Keratinocyte (primary cell): ENCODE results near the gene PAPSS2. TPM values are rescaled to one million over a fixed set of nuclear protein-coding genes. Genes with fewer than 3 reads are reported as not detected.

Experiments
- DNase-seq: peaks from one replicate; pipeline ENCODE4 v3.0.0-alpha.2; 2011; ENCODE audit warnings: low read depth, missing footprints, low spot score
- FAIRE-seq: peaks from 2 replicates; lab custom pipeline; 2011; peaks lifted over from hg19 to GRCh38; lab: Jason Lieb, UNC
- H2AFZ ChIP-seq: 2 replicates; pipeline ENCODE4 v1.6.0; 2012; ENCODE audit warnings: low read length, control low read depth, inconsistent platforms; ENCODE audit not compliant: control insufficient read depth
- H3K27ac ChIP-seq: 2 replicates; pipeline ENCODE4 v1.5.1; 2011; ENCODE audit warnings: low read length; ENCODE audit not compliant: control insufficient read depth, insufficient read depth
- H3K27me3 ChIP-seq: 3 replicates; pipeline ENCODE4 v1.6.0; 2011; ENCODE audit warnings: low read length; ENCODE audit not compliant: control insufficient read depth, insufficient read depth; ENCODE audit errors: extremely low read depth
- H3K36me3 ChIP-seq, 2 experiments: 2 replicates in 1 of 2; 3 replicates in 1 of 2; pipeline ENCODE4 v1.5.1; 2011; ENCODE audit warnings: low read length in 2 of 2, mild to moderate bottlenecking in 1 of 2; ENCODE audit not compliant: control insufficient read depth in 2 of 2, insufficient read depth in 2 of 2; ENCODE audit errors: extremely low read depth in 1 of 2
- H3K4me1 ChIP-seq: 3 replicates; pipeline ENCODE4 v1.5.1; 2011; ENCODE audit warnings: low read length; ENCODE audit not compliant: control insufficient read depth, insufficient read depth; ENCODE audit errors: extremely low read depth
- H3K4me2 ChIP-seq: 3 replicates; pipeline ENCODE4 v1.6.0; 2011; ENCODE audit warnings: low read depth, low read length; ENCODE audit not compliant: control insufficient read depth, insufficient read depth; ENCODE audit errors: extremely low read depth
- H3K4me3 ChIP-seq, 3 experiments: fragments of 200-600 bp in 1 of 3; sonication (generic) in 1 of 3; 2 replicates in 2 of 3; 3 replicates in 1 of 3; pipeline ENCODE4 v1.5.1; 2011 to 2016; ENCODE audit warnings: low read length in 3 of 3, mild to moderate bottlenecking in 3 of 3, control low read depth in 2 of 3, inconsistent platforms in 1 of 3, low read depth in 1 of 3, mixed read lengths in 1 of 3, mixed run types in 1 of 3, moderate library complexity in 1 of 3; ENCODE audit not compliant: control insufficient read depth in 2 of 3, insufficient read depth in 2 of 3; ENCODE audit errors: extremely low read depth in 1 of 3
- H3K79me2 ChIP-seq: 2 replicates; pipeline ENCODE4 v1.6.0; 2012; ENCODE audit warnings: low read length; ENCODE audit not compliant: control insufficient read depth, insufficient read depth
- H3K9ac ChIP-seq: 3 replicates; pipeline ENCODE4 v1.6.0; 2011; ENCODE audit warnings: low read length; ENCODE audit not compliant: control insufficient read depth, insufficient read depth; ENCODE audit errors: extremely low read depth
- H3K9me1 ChIP-seq: 3 replicates; pipeline ENCODE4 v1.6.0; 2011; ENCODE audit warnings: low read length; ENCODE audit not compliant: control insufficient read depth, insufficient read depth; ENCODE audit errors: extremely low read depth
- H3K9me3 ChIP-seq: 2 replicates; pipeline ENCODE4 v1.5.1; 2012; ENCODE audit warnings: low read depth, low read length; ENCODE audit not compliant: control insufficient read depth
- H4K20me1 ChIP-seq: 3 replicates; pipeline ENCODE4 v1.6.0; 2011; ENCODE audit warnings: low read length; ENCODE audit not compliant: control insufficient read depth, insufficient read depth; ENCODE audit errors: extremely low read depth
- CTCF ChIP-seq, 3 experiments: IDR thresholded peaks in 1 of 3; conservative IDR thresholded peaks in 1 of 3; optimal IDR thresholded peaks in 1 of 3; 2 replicates in 2 of 3; 3 replicates in 1 of 3; pipeline versions ENCODE3 to v1.5.1; 2011; ENCODE audit warnings: low read length in 3 of 3, mild to moderate bottlenecking in 3 of 3, moderate library complexity in 2 of 3, control low read depth in 1 of 3, inconsistent platforms in 1 of 3; ENCODE audit not compliant: insufficient read depth in 2 of 3; ENCODE audit errors: extremely low read depth in 1 of 3
- EZH2 ChIP-seq: IDR thresholded peaks from one replicate; pipeline ENCODE4 v1.6.1; 2012; ENCODE audit warnings: inconsistent platforms, mild to moderate bottlenecking, low read length, moderate library complexity
- dilution Hi-C: fragments of 300-500 bp; cut with MboI; formaldehyde crosslinking; loops from one replicate; pipeline ENCODE4 v1.7.0; 2020; ENCODE audit warnings: low sequenced_read_pairs; ENCODE audit not compliant: extremely low pct_ligation_motif_present
- polyA plus RNA-seq, 5 experiments: library from polyadenylated mRNA; depleted of rRNA in 3 of 5; stranded (reverse) in 3 of 5; stranded (forward) in 1 of 5; unstranded in 1 of 5; fragments of >200 nt; gene quantifications; 1 replicate in 1 of 5; 2 replicates in 3 of 5; 3 replicates in 1 of 5; pipeline versions ENCODE4 v1.2.1 to v1.2.3, GENCODE V29; 2011 to 2012; ENCODE audit warnings: missing spikeins in 2 of 5, low read depth in 1 of 5, low replicate concordance in 1 of 5

PAPSS2 gene
- polyA plus RNA-seq, 1 donor (not counting 4 experiments of a cell fraction or from before 2014, with no cell fraction given), result 1.1 TPM

DNA sequence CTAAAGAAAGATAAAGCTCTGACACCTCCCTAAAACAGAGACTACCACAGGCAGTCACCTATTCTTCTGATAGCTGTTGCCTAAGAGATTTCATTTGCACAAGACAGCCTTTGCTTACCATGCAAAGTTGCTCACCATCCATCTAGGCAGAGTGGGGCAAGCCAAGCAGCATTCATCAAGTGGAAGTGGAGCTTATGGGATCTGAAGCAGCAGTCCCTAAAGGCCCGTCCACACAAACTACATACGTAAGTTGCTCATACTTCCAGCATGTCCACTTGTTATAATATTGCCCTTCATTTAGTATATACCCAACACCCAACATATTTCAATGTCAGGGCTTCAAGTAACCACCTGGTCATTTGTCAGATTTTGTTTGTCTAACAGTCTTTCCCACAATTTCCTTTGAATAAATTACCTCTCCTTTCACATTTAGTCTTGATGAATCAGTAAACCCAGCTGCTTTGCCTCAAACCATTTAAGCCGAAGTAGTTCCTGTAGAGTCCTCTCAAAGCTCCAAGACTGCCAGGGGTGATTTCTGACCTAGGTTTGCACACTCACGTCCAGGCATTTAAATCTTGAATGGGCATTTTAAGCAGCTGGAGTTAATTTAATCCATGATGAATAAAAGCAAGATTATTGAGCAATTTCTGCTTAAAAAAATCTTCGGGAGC, 90.5 kb downstream of the PAPSS2 start:
- TF ChIP-seq CTCF (optimal IDR thresholded peaks at IDR 0.05 in 1 of 3, IDR thresholded peaks at IDR 0.05 in 1 of 3, conservative IDR thresholded peaks at IDR 0.05 in 1 of 3; ENCODE audit: extremely low read depth in 1 of 3, insufficient read depth in 2 of 3, low read length in 3 of 3), result no peak
- TF ChIP-seq EZH2, result no peak
- no peak overlapping the region for H2AFZ ChIP-seq
- no peak overlapping the region for H3K4me3 ChIP-seq
- FAIRE-seq, result peak; percentile 41
- no peak overlapping the region for H3K27ac ChIP-seq
- H3K9me3 ChIP-seq, result no peaks in the 10 kb centered on the region
- H3K27me3 ChIP-seq, result no peaks in the 10 kb centered on the region
- no peaks in the 10 kb centered on the region for H3K9me1 ChIP-seq
- no peak overlapping the region for H3K9ac ChIP-seq
- H3K4me2 ChIP-seq, result no peak overlapping the region
- dilution Hi-C loops, result no loop called here
- no peaks in the 10 kb centered on the region for H3K79me2 ChIP-seq
- peaks cover 0 to 9% of the 10 kb centered on the region in 2 experiments for H3K36me3 ChIP-seq
- DNase-seq, result no peak
- H4K20me1 ChIP-seq, result no peaks in the 10 kb centered on the region
- peaks cover 10% of the 10 kb centered on the region for H3K4me1 ChIP-seq

DNA sequence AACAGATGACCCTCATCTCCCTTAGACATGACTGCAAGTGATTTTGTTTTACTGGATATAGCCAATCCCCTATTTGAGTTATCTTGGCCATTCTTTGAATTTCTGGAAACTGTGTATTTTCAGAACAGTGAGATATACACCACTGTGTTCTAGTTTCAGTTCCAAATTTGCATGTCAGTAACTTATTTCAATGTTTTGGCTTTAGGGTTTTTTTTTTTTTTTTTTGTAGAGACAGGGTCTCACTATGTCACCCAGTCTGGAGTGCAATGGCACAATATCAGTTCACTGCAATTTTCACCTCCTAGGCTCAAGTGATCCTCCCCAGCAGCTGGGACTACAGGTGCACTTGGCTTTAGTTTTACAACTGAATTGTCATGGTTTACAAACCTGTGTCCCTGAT, 91.1 kb downstream of the PAPSS2 start:
- no peak for FAIRE-seq

More for the DNA sequence above, 91.1 kb downstream of the PAPSS2 start:
- Histone ChIP-seq H3K79me2 (no peaks in the 10 kb centered on the region), H3K9me3 (no peaks in the 10 kb centered on the region), H2AFZ (no peak overlapping the region), H3K4me3 (no peak overlapping the region), H3K27ac (no peak overlapping the region), H3K9ac (no peak overlapping the region), H3K36me3 (peaks cover 0 to 10% of the 10 kb centered on the region in 2 experiments), H3K4me1 (peaks cover 10% of the 10 kb centered on the region), H3K4me2 (no peak overlapping the region), H4K20me1 (no peaks in the 10 kb centered on the region), H3K27me3 (no peaks in the 10 kb centered on the region), H3K9me1 (no peaks in the 10 kb centered on the region)
- DNase-seq, result no peak
- dilution Hi-C loops, result no loop called here
- TF ChIP-seq CTCF (optimal IDR thresholded peaks at IDR 0.05 in 1 of 3, IDR thresholded peaks at IDR 0.05 in 1 of 3, conservative IDR thresholded peaks at IDR 0.05 in 1 of 3; ENCODE audit: extremely low read depth in 1 of 3, insufficient read depth in 2 of 3, low read length in 3 of 3) (no peak), EZH2 (no peak)
